Activated CD4-positive, alpha-beta T cell treated with anti-CD3 and anti-CD28 coated beads, Interleukin-2, amount 50 U/mL, for 24 hours (primary cell): ENCODE measurements around the gene NEDD4L.

Experiments
- DNase-seq, 2 donors: peaks; one replicate each; pipeline ENCODE4 v3.0.0-alpha.2; 2020; ENCODE audit warnings: low read depth in 1 of 2, low spot score in 1 of 2

NEDD4L gene

DNA sequence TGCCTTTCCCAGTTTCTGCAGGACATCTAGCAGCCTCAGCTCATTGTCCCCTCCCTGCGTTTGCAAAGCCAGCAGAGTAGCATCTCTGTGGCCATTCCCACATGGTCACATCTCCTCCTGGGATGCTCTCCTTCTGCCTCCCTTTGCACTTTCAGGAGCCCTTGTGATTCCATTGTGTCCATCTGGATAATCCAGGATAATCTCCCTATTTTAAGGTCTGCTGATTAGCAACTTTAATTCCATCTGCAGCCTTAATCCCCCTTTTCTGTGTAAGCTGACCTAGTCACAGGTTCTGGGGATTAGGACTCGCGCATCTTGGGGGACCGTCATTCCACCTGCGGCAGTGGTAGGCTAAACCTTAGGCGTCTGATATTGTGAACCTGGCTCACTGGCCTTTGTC is 70.7 kb downstream of the NEDD4L start:
- no peak for DNase-seq

DNA sequence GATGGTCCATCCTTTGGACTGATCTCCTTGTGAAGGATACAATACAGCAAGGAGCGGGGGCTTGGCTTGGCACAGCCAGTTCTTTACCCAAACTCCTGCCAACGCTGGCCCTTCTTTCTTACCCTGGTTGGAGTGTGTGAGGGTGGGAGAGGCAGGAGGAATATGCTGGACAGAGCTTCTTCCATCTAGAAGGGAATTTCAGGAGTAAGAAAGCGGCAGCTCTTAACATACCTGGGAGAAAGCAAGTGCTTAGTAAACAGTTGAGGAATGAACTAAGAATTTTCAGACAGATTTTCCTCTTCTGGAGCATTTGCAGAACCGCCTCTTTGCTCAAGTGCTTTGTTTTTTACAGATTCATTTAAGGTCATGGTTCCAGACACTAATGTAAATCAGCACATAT is 72.8 kb downstream of the NEDD4L start:
- DNase-seq: no peak

DNA sequence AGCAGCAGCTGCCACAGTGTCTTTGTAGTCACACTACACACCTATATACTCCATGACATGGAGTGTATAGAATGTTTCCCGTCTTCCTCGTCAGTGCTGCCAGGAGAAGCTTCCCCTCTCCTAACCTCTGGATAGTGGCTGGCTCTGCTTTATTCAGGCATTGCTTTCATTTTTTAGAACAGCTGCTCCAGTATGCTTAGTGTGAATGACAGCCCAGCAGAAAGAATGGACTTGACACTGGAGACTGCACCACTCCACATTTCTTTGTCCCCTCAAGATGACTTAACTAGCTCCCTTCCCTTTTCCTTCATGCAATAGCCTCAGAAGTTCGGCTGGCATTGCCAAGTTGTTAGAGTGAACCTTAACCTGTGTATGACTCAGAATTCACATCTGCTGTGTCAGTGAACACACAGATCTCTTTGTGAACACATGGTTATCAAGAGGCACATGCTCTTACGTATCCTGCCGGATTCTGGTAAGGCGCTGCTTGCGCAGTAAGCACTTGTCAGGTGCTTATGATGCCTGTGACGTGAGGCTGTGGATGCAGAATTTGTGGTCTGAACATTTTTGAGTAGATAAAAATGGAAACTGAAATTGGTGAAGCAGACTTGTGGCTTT is 73.9 kb downstream of the NEDD4L start:
- no peak for DNase-seq

DNA sequence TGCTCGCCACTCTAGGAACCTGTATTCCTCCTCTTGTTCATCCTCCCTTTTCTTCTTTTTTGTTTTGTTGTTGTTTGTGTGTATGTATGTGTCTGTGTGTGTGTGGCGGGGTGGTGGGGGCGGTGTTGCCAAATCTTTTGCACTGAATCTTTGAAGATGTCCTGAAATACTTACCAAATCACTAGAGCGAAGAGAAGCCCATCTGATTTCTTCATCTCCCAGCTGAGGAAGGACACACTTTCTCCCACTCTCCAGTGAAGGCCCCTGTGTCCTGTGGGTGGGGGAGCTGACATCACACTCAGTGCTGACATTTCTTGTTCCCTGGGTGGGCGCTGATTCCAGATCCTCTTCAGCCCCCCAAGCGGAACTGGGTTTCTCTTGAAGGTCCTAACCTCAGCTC is 74.5 kb downstream of the NEDD4L start:
- no peak for DNase-seq

DNA sequence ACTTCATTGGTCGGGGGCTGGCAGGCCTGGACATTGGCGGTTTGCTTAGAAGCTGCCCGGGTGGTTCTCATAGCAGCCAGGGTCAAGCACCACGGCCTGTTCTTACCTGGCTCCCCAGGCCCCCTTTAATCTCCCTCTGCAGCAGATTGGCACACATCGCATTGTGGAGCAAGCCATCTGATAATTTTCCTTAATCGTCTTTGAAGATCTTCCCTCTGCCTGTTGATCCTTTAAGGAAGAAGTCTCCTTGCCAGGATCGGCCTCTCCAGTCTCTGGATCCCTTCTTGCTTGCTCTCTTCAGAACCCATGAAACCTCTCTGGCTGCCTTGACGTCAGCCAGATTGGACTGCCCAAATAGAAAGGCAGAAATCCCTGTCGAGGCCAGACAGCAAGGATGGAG is 75.8 kb downstream of the NEDD4L start:
- no peak for DNase-seq

DNA sequence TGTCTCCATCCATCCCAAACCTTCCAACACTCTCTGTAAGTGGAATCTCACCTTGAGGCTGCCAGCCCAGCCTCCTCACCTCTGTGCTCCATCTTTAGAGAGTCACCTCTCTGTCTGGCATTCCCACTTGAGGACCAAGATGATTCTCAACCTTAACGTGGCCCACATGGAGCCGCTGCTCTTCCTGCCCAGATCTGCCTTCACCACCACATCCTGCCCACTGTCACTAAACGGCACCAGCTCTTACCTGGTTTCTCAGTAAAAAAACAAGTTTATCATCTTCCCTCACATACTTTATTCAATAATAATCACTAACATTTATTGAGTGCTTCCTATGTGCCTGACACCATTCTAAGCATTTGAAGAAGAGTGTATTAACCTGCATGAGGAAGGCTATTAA is 80.4 kb downstream of the NEDD4L start:
- DNase-seq: no peak

DNA sequence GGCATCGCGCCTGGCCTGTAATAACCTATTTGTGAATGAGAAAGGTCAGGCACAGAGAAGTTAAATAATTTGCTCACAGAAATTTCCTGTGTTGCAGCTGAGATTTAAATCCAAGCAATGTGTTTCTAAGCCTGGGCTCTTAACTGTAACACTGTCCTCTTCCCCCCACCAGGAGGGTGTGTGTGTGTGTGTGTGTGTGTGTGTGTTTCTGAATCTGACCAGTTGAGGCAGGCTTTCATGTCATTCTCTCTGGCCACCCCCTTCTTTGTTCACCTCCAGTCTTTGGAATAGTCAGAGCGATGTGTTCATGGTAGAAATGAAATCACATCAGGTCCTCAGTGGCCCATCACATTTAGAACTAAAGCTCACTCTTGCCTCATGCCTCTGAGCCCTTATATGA is 81.2 kb downstream of the NEDD4L start:
- no peak for DNase-seq

DNA sequence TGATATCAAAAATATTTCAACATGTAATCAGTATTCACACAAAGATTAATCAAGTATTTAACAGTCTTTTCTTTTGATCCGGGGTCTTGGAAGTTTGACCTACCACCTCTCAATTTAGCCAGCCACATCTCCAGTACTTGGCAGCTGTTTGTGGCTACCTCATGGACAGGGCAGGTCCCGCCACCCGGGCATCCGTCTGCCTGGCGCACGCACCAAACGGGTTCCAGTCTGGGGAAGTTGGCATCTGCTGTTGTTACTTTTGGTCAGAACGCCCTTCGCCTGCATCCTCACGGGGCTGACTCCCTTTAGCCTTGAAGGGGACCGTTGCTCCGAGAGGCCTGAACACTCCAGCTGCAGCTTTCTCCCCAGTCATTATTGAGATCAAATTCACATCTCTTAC is 81.7 kb downstream of the NEDD4L start:
- no peak for DNase-seq

DNA sequence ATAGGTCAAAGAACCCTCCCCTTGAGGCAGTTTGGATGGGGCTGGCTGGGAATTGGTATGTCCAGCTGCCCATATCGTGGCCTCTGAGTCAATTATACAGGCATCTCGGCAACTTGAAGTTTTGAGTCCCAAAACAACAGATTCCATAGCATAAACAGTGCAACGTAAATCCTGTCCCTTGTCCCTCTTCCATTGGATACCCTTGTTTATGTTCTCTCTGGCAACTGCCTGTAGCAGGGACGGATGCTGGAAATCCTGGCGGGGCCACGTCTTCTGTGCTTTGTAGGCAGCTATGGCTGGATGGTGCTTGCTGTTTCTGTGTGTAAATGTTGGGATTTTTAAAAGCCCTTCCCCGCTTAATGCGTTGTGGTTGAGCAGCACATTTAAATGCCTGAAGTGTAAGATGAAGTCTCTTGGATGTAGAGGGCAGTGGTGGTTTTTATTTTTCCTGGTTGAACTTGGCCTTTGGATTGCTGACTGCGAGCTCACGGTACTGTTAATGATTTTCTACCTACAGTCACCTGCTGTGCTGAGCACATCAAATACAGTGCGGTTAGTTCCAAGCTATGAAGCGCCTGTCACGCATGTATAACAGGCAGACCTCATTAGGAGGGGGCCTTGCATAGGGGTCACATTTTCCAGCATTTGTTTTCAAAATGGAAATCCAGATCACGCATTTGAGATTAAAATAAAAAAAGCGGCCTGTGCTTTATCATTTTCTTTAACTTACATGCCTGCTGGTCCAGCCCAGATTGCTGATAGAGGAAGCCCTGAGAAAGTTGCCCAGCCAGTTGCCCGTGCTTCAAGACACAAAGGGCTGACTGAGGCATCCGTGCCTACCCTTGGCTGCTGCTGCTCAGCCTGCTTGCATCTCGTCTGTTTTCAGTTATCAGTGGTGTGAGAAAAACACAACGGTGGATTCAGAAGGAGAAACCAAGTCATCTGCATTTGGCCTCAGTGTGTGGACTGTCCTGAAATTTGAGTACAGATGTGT is 84.7 kb downstream of the NEDD4L start:
- no peak for DNase-seq

DNA sequence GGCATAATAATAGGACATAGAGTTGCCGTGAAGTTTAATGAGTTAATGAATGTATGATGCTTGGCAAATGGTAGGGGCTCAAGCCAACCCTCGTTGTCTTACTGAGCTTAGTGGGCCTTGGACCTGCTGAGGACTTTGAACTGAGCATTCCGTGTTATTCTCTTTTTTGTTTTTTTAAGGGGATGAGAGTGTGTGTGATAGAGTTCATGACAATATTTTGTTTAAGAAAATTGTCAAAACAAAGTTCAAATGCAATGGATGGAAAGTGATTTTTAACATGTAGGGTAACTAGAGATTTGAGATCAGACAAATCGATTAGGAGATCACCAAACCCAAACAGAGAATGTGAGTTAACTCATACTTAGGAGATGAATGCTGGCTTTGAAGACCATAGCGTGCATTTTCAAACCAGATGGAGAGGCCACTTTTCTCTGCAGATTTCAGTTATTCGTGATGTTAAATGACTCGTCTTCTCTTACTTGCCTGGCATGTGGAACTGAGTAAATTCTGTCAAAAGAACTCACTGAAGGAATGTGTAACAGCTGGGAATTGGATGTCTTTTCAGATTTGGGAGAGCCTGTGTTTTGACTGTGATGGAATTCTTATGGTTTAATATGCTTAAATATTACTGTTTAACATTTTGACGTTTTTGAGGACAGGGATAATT is 88.7 kb downstream of the NEDD4L start:
- no peak for DNase-seq

DNA sequence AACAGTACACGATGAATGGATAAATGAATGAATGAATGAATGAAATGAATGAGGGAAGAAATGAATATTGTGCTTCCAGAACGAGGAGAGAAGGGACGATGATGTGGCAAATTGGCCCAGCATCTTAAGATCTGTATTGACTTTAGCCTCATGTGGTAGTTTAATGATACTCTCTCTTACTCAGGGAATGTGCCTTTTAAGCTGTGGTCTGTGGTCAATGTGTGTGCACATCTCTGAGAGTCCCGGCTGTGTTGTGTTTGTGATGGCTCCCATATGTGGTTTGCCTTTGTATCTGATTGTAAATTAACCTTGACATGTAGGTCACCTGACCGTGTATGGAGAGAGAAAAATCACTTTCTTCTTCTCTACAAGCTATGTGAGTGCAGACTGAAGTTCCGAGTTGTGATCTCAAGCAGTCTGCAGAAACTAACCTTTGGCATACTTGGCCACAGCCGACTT is 91.2 kb downstream of the NEDD4L start:
- no peak for DNase-seq

DNA sequence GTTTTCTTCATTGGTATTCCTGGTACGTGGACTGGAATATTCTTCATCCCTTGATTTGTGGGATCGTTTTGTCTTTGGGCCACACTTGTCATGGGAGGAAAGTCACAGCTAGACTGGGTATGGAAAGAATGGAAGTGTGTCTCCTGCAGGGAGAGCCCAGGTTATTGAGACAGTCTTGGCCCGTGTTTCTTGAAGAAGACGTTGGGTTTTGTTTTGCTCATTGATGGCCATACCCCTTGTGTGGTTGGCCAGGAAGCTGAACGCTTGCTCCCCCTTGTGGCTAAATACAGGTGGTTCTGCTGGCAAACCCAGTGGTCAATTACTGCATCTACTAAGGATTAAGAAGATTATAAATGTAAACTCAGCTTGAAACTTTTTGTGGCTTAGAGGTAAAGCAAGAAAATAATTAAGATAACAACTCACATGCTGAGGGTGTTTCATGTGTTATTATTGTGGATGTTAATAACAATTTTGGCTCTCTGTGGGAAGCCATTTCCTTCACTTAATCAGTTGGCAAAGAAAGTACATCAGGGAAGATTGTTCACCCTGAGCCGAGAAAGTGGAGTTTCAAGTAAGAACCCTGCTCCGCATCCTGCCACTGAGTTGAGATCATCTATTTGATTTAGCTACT is 91.8 kb downstream of the NEDD4L start:
- DNase-seq: peak in 1 of 2 donors; percentile 21

DNA sequence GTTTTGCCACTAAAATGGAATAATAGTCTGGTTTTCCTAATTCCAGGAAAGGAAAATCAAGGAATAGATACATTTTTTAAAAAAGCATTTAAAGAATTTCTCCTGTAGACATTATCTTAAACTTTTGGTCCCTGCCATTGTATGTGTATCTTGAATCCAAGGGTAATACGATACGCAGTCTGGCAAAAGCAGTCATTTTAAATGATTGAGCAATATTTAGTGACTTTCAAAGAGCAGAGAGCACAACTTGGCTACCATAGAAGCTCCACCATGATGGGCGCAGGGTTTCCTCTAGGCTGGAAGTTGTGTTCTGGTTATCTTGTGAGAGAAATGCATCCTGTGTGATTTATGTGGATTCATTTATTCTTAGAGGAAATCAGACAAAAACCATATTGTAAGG is 92.9 kb downstream of the NEDD4L start:
- DNase-seq: no peak

DNA sequence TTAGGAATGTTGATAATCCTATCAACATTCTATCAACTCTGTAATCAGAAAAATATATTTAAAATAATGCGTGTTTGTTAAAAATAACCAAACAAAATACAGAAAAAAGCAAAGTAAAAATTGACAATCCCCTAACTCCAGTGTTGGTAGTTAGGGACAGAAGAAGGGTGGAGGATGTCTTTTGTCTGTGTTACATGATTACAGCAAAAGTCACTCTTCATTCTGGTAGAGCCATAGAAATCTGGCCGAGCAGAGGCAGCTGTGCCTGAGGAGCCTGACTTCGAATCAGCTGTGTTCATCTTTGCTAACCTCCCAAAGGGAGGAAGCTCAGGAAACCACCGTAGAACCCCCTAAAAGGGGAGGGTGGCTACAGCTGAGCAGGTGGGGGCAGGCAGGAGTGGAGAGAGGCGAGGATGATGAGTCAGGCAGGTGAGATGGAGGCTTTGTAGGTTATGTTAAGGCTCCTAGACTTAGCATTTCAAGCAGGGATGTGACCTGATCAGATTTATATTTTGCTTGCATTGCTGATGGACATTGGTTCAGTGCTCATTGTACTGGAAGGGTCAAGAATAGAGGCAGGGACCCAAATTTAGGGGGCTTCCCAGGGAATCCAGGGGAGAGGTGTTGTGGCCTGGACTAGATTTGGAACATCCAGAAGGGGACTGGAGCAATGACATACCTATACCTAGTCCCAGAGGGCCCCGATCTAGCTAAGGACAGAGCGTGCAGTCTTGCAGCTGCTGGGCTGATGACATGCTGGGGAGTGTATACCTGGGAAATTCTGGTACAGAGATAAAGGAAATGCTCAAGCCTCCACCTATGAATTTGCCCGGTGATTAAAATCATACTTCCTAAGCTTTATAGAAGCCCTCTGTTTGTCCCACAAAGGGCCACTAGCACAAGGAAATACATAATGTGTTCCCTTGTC is 95.7 kb downstream of the NEDD4L start:
- no peak for DNase-seq

DNA sequence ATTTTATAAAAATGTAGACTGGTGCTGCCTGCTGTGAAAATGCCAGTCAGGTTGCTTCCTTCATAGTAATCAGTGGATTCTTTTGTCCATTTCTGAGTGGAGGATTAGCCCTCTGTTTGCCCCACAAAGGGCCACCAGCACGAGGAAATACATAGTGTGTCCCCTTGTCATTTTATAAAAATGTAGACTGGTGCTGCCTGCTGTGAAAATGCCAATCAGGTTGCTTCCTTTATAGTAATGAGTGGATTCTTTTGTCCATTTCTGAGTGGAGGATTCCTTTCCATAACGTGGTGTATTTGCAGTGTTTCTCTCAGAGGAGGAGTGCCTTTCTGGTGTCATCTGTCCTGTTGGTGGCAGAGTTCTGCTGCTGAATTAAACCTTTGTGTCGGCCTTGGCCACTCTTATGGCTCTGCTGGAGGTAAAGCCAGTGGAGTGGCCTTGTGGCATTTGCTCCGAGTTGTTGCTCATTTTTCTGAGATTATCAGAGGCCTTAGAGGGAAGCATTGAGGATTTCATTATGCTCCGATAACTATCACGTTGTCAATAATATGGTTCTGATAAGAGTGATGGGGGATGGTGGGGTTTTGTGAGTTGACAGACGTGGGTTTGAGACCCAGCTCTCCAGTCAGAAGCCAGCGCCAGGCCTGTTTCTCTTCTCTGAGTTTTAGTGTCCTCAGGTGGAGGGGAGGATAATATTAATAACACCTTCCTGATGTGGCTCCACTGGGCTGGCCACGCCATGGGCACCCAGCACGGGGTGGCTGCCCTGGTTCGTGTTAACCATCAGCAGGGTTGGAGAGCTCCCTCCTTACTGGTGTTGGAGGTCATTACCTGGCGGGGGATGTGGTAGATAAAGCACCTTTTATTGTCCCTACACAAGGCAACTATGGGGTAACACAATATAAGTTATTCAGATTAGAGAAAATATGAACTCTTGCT is 96.6 kb downstream of the NEDD4L start:
- DNase-seq: no peak

DNA sequence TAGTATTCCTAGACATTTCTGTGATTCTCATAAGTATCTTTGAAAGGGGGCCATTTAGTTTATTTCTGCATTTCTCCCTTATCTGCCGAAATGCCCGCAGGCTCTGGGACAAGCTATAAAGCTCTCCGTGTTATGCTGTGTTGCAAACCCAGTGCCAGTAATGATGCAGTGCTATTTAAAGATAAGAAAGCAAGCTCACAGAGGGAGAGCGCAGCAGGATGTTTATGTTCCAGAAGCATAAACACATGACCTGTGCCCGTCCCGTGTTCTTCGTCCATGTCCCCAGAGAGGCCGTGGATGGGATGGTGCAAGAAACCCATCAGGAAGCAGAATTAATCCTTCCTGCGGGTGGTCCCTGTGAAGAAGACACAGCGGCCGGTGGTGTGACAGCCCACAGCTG is 99.4 kb downstream of the NEDD4L start:
- DNase-seq: no peak

DNA sequence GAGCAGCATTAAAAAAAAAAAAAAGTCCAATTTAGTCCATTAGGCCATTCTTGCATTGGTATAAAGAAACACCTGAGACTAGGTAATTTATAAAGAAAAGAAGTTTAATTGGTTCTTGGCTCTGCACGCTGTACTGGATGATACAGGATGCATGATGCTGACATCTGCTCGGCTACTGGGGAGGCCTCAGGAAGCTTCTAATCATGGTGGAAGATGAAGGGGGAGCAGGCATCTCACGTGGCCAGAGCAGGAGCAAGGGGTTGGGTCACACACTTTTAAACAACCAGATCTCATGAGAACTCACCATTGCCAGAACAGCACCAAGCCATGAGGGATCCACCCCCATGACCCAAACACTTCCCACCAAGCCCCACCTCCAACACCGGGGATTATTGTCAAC is 100.1 kb downstream of the NEDD4L start:
- no peak for DNase-seq

DNA sequence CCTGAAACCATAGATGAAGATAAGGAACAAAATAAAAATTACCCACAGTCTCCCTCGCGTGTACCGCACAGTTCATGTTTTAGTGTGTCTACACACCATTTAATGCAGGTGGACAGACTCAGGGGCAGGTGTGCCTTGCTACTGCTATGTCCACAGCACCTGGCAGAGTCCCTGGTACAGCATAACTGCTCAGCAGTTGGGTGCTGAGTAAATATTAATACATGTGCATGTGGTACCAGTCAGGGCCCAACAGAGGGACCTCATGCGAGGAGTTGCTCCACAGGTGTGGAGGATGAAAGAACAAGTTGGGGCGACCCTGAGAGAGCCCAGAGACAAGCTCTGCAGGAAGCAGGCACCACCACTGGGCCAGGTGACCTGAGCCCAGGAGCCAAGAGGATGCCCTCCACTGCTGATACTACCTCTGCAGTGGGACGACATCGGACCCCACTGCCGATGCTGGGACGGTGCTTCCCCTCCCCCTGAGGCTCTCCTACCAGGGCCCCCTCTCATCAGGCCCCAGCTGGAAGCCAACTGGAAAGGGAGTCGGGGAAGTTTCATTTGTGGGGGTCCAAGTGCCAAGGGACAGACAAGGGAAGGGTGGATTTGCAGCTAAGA is 100.8 kb downstream of the NEDD4L start:
- DNase-seq: no peak

DNA sequence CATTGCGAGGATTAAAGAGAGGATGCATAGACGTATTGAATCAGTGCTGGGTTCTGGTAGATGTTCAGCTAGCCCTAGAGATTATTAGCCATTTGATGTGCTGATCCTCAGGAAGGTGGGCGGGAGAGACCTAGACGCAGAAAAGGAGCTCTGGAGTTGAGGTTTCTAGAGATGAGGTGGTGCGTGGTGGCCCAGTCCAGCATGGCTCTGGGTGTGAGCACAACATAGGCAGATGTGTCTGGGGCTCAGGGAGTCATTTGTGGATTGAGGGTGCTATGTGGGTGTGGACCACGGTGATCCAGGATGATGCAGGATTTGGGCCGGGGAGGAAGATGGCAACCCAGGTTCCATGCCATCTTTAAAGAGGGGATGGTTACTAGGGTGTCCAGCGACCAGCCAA is 102.1 kb downstream of the NEDD4L start:
- no peak for DNase-seq
